ENCODE results near the gene PARD6G.
"Not testable (repeated sequence)": the region's sequence is repeated elsewhere in the genome, so short reads cannot be mapped to it uniquely, and the experiment has no call there.

Gene PARD6G

GRCh38 chr18:80228051-80228848, 19.1 kb downstream of the PARD6G start:
- peaks cover 35% of the 10 kb centered on the region for H3K27me3 ChIP-seq (replicated peaks; ENCODE audit: control insufficient read depth, insufficient read depth, low read length)
- H3K36me3 ChIP-seq (ENCODE audit: control insufficient read depth, insufficient read depth, low read length, severe bottlenecking): no peaks in the 10 kb centered on the region
- H3K9ac ChIP-seq (ENCODE audit: low read length): no peak overlapping the region
- DNase-seq (ENCODE audit: low read depth): no peak
- H3K9me3 ChIP-seq (ENCODE audit: control insufficient read depth, low read length): no peaks in the 10 kb centered on the region
- H3K4me3 ChIP-seq (ENCODE audit: low read length): no peak overlapping the region
- H3K4me1 ChIP-seq (ENCODE audit: control insufficient read depth, insufficient read depth, low read length): no peaks in the 10 kb centered on the region

GRCh38 chr18:80227472-80227871, 19.8 kb downstream of the PARD6G start:
- Histone ChIP-seq H3K4me1 (ENCODE audit: control insufficient read depth, insufficient read depth, low read length) (no peaks in the 10 kb centered on the region), H3K9me3 (ENCODE audit: control insufficient read depth, low read length) (no peaks in the 10 kb centered on the region), H3K36me3 (ENCODE audit: control insufficient read depth, insufficient read depth, low read length, severe bottlenecking) (no peaks in the 10 kb centered on the region), H3K9ac (ENCODE audit: low read length) (no peak overlapping the region), H3K4me3 (ENCODE audit: low read length) (no peak overlapping the region), H3K27me3 (replicated peaks; ENCODE audit: control insufficient read depth, insufficient read depth, low read length) (peaks cover 27% of the 10 kb centered on the region)
- no peak for DNase-seq (ENCODE audit: low read depth)

- Histone ChIP-seq H3K4me1 (ENCODE audit: control insufficient read depth, insufficient read depth, low read length) (no peaks in the 10 kb centered on the region), H3K4me3 (ENCODE audit: low read length) (no peak overlapping the region), H3K27me3 (replicated peaks; ENCODE audit: control insufficient read depth, insufficient read depth, low read length) (peaks cover 27% of the 10 kb centered on the region), H3K36me3 (ENCODE audit: control insufficient read depth, insufficient read depth, low read length, severe bottlenecking) (no peaks in the 10 kb centered on the region), H3K9ac (ENCODE audit: low read length) (no peak overlapping the region), H3K9me3 (ENCODE audit: control insufficient read depth, low read length) (peaks cover 10% of the 10 kb centered on the region)
- DNase-seq (ENCODE audit: low read depth): no peak
These were observed 21.6 kb downstream of the PARD6G start for GRCh38 chr18:80225685-80226084.

GRCh38 chr18:80223581-80224148, 23.6 kb downstream of the PARD6G start:
- no peak overlapping the region for H3K4me3 ChIP-seq (ENCODE audit: low read length)
- no peaks in the 10 kb centered on the region for H3K4me1 ChIP-seq (ENCODE audit: control insufficient read depth, insufficient read depth, low read length)
- no peak overlapping the region for H3K9ac ChIP-seq (ENCODE audit: low read length)
- H3K36me3 ChIP-seq (ENCODE audit: control insufficient read depth, insufficient read depth, low read length, severe bottlenecking): no peaks in the 10 kb centered on the region
- H3K9me3 ChIP-seq (ENCODE audit: control insufficient read depth, low read length): peaks cover 10% of the 10 kb centered on the region
- DNase-seq (ENCODE audit: low read depth): no peak
- peaks cover 22% of the 10 kb centered on the region for H3K27me3 ChIP-seq (replicated peaks; ENCODE audit: control insufficient read depth, insufficient read depth, low read length)

- not testable (repeated sequence) for DNase-seq (ENCODE audit: low read depth); H3K9me3 ChIP-seq (ENCODE audit: control insufficient read depth, low read length)
These were observed 27.8 kb downstream of the PARD6G start for GRCh38 chr18:80219488-80219887.

GRCh38 chr18:80218341-80219227, 28.7 kb downstream of the PARD6G start:
- H3K9me3 ChIP-seq (ENCODE audit: control insufficient read depth, low read length): peaks cover 10% of the 10 kb centered on the region
- no peak for DNase-seq (ENCODE audit: low read depth)
- H3K27me3 ChIP-seq (replicated peaks; ENCODE audit: control insufficient read depth, insufficient read depth, low read length): no peaks in the 10 kb centered on the region
- H3K4me3 ChIP-seq (ENCODE audit: low read length): no peak overlapping the region
- H3K4me1 ChIP-seq (ENCODE audit: control insufficient read depth, insufficient read depth, low read length): no peaks in the 10 kb centered on the region
- no peak overlapping the region for H3K9ac ChIP-seq (ENCODE audit: low read length)
- no peaks in the 10 kb centered on the region for H3K36me3 ChIP-seq (ENCODE audit: control insufficient read depth, insufficient read depth, low read length, severe bottlenecking)

More at GRCh38 chr18:80219488-80219887, 27.8 kb downstream of the PARD6G start:
- H3K4me1 ChIP-seq (ENCODE audit: control insufficient read depth, insufficient read depth, low read length); H3K9ac ChIP-seq (ENCODE audit: low read length); H3K36me3 ChIP-seq (ENCODE audit: control insufficient read depth, insufficient read depth, low read length, severe bottlenecking); H3K27me3 ChIP-seq (replicated peaks; ENCODE audit: control insufficient read depth, insufficient read depth, low read length); H3K4me3 ChIP-seq (ENCODE audit: low read length): not testable (repeated sequence)

GRCh38 chr18:80213182-80213581, 34.1 kb downstream of the PARD6G start:
- DNase-seq (ENCODE audit: low read depth): no peak
- Histone ChIP-seq H3K9me3 (ENCODE audit: control insufficient read depth, low read length) (no peaks in the 10 kb centered on the region), H3K36me3 (ENCODE audit: control insufficient read depth, insufficient read depth, low read length, severe bottlenecking) (no peaks in the 10 kb centered on the region), H3K4me1 (ENCODE audit: control insufficient read depth, insufficient read depth, low read length) (no peaks in the 10 kb centered on the region), H3K9ac (ENCODE audit: low read length) (no peak overlapping the region), H3K4me3 (ENCODE audit: low read length) (no peak overlapping the region), H3K27me3 (replicated peaks; ENCODE audit: control insufficient read depth, insufficient read depth, low read length) (no peaks in the 10 kb centered on the region)

GRCh38 chr18:80210312-80211083, 36.8 kb downstream of the PARD6G start:
- H3K4me1 ChIP-seq (ENCODE audit: control insufficient read depth, insufficient read depth, low read length): no peaks in the 10 kb centered on the region
- no peaks in the 10 kb centered on the region for H3K27me3 ChIP-seq (replicated peaks; ENCODE audit: control insufficient read depth, insufficient read depth, low read length)
- H3K36me3 ChIP-seq (ENCODE audit: control insufficient read depth, insufficient read depth, low read length, severe bottlenecking): no peaks in the 10 kb centered on the region
- no peaks in the 10 kb centered on the region for H3K9me3 ChIP-seq (ENCODE audit: control insufficient read depth, low read length)
- no peak overlapping the region for H3K4me3 ChIP-seq (ENCODE audit: low read length)
- peak; percentile 19 for DNase-seq (ENCODE audit: low read depth)
- H3K9ac ChIP-seq (ENCODE audit: low read length): no peak overlapping the region

GRCh38 chr18:80208620-80209019, 38.7 kb downstream of the PARD6G start:
- H3K36me3 ChIP-seq (ENCODE audit: control insufficient read depth, insufficient read depth, low read length, severe bottlenecking): no peaks in the 10 kb centered on the region
- no peaks in the 10 kb centered on the region for H3K9me3 ChIP-seq (ENCODE audit: control insufficient read depth, low read length)
- no peak overlapping the region for H3K9ac ChIP-seq (ENCODE audit: low read length)
- no peaks in the 10 kb centered on the region for H3K4me1 ChIP-seq (ENCODE audit: control insufficient read depth, insufficient read depth, low read length)
- no peak for DNase-seq (ENCODE audit: low read depth)
- H3K4me3 ChIP-seq (ENCODE audit: low read length): no peak overlapping the region
- peaks cover 3% of the 10 kb centered on the region for H3K27me3 ChIP-seq (replicated peaks; ENCODE audit: control insufficient read depth, insufficient read depth, low read length)

GRCh38 chr18:80205294-80205693, 42.0 kb downstream of the PARD6G start:
- no peaks in the 10 kb centered on the region for H3K9me3 ChIP-seq (ENCODE audit: control insufficient read depth, low read length)
- no peak overlapping the region for H3K4me3 ChIP-seq (ENCODE audit: low read length)
- peaks cover 10% of the 10 kb centered on the region for H3K27me3 ChIP-seq (replicated peaks; ENCODE audit: control insufficient read depth, insufficient read depth, low read length)
- DNase-seq (ENCODE audit: low read depth): no peak
- no peaks in the 10 kb centered on the region for H3K36me3 ChIP-seq (ENCODE audit: control insufficient read depth, insufficient read depth, low read length, severe bottlenecking)
- no peaks in the 10 kb centered on the region for H3K4me1 ChIP-seq (ENCODE audit: control insufficient read depth, insufficient read depth, low read length)
- H3K9ac ChIP-seq (ENCODE audit: low read length): no peak overlapping the region
